ENCODE measurements around the gene XKR3. TPM values are rescaled to one million over a fixed set of nuclear protein-coding genes. Genes with fewer than 3 reads are reported as not detected.

The XKR3 gene
- total RNA-seq, 1 donor from 2014 or later = not detected

GRCh38 chr22:16810188-16810802, 14.9 kb downstream of the XKR3 start:
- no peaks in the 10 kb centered on the region for H3K4me1 ChIP-seq (ENCODE audit: insufficient read depth, low read length)
- H3K9me3 ChIP-seq (ENCODE audit: insufficient read depth, low read depth, low read length) = no peaks in the 10 kb centered on the region
- H3K27ac ChIP-seq (ENCODE audit: low read depth, low read length) = no peak overlapping the region
- H3K4me3 ChIP-seq (ENCODE audit: insufficient read depth, low read depth, low read length) = no peak overlapping the region
- Mint-ChIP-seq H3K36me3 (ENCODE audit: low read depth, unreplicated experiment) (no peaks in the 10 kb centered on the region), H3K4me1 (ENCODE audit: low read depth, unreplicated experiment) (no peaks in the 10 kb centered on the region), H3K27ac (ENCODE audit: unreplicated experiment) (no peak overlapping the region), H3K4me3 (ENCODE audit: unreplicated experiment) (no peak overlapping the region), H3K27me3 (ENCODE audit: low read depth, unreplicated experiment) (no peaks in the 10 kb centered on the region), H3K9me3 (ENCODE audit: unreplicated experiment) (no peaks in the 10 kb centered on the region)
- no peak overlapping the region for H3K9ac ChIP-seq (ENCODE audit: low read length)
- H3K79me2 ChIP-seq (ENCODE audit: insufficient read depth, low read length) = no peaks in the 10 kb centered on the region
- TF ChIP-seq EZH2 (IDR thresholded peaks at IDR 0.05; ENCODE audit: insufficient read depth, low read length) (no peak), CTCF (IDR thresholded peaks at IDR 0.05; ENCODE audit: insufficient read depth, low read depth, low read length) (no peak)
- no peak overlapping the region for H3K4me2 ChIP-seq (ENCODE audit: low read length)
- H3K36me3 ChIP-seq (ENCODE audit: insufficient read depth, low read length) = no peaks in the 10 kb centered on the region
- no peaks in the 10 kb centered on the region for H4K20me1 ChIP-seq (ENCODE audit: insufficient read depth, low read length)
- DNase-seq (ENCODE audit: low read depth) (no peak), FAIRE-seq (no peak)
- H2AFZ ChIP-seq (ENCODE audit: low read depth, low read length) = no peak overlapping the region
- H3K27me3 ChIP-seq (ENCODE audit: insufficient read depth, low read length) = no peaks in the 10 kb centered on the region

- Mint-ChIP-seq H3K36me3 (ENCODE audit: low read depth, unreplicated experiment) (no peaks in the 10 kb centered on the region), H3K27ac (ENCODE audit: unreplicated experiment) (no peak overlapping the region), H3K9me3 (ENCODE audit: unreplicated experiment) (no peaks in the 10 kb centered on the region), H3K27me3 (ENCODE audit: low read depth, unreplicated experiment) (no peaks in the 10 kb centered on the region), H3K4me3 (ENCODE audit: unreplicated experiment) (no peak overlapping the region), H3K4me1 (ENCODE audit: low read depth, unreplicated experiment) (no peaks in the 10 kb centered on the region)
- Histone ChIP-seq H3K36me3 (ENCODE audit: insufficient read depth, low read length) (no peaks in the 10 kb centered on the region), H2AFZ (ENCODE audit: low read depth, low read length) (no peak overlapping the region), H3K9ac (ENCODE audit: low read length) (no peak overlapping the region), H3K4me1 (ENCODE audit: insufficient read depth, low read length) (no peaks in the 10 kb centered on the region), H3K4me2 (ENCODE audit: low read length) (no peak overlapping the region), H3K79me2 (ENCODE audit: insufficient read depth, low read length) (no peaks in the 10 kb centered on the region), H3K4me3 (ENCODE audit: insufficient read depth, low read depth, low read length) (no peak overlapping the region), H4K20me1 (ENCODE audit: insufficient read depth, low read length) (no peaks in the 10 kb centered on the region), H3K27ac (ENCODE audit: low read depth, low read length) (no peak overlapping the region), H3K27me3 (ENCODE audit: insufficient read depth, low read length) (no peaks in the 10 kb centered on the region), H3K9me3 (ENCODE audit: insufficient read depth, low read depth, low read length) (no peaks in the 10 kb centered on the region)
- FAIRE-seq (no peak), DNase-seq (ENCODE audit: low read depth) (no peak)
- TF ChIP-seq EZH2 (IDR thresholded peaks at IDR 0.05; ENCODE audit: insufficient read depth, low read length) (no peak), CTCF (IDR thresholded peaks at IDR 0.05; ENCODE audit: insufficient read depth, low read depth, low read length) (no peak)
These were observed 16.5 kb downstream of the XKR3 start for GRCh38 chr22:16808744-16809143.

- H3K9me3 Mint-ChIP-seq (ENCODE audit: unreplicated experiment) = no peaks in the 10 kb centered on the region
These were observed 18.1 kb downstream of the XKR3 start for GRCh38 chr22:16807109-16807508.

More at GRCh38 chr22:16807109-16807508, 18.1 kb downstream of the XKR3 start:
- no peaks in the 10 kb centered on the region for H4K20me1 ChIP-seq (ENCODE audit: insufficient read depth, low read length)
- no peak overlapping the region for H3K4me3 ChIP-seq (ENCODE audit: insufficient read depth, low read depth, low read length)
- H3K4me3 Mint-ChIP-seq (ENCODE audit: unreplicated experiment) = no peak overlapping the region
- H3K79me2 ChIP-seq (ENCODE audit: insufficient read depth, low read length) = no peaks in the 10 kb centered on the region
- H2AFZ ChIP-seq (ENCODE audit: low read depth, low read length) = no peak overlapping the region
- no peak overlapping the region for H3K27ac ChIP-seq (ENCODE audit: low read depth, low read length)
- H3K4me1 ChIP-seq (ENCODE audit: insufficient read depth, low read length) = no peaks in the 10 kb centered on the region
- H3K4me1 Mint-ChIP-seq (ENCODE audit: low read depth, unreplicated experiment) = no peaks in the 10 kb centered on the region
- H3K36me3 Mint-ChIP-seq (ENCODE audit: low read depth, unreplicated experiment) = no peaks in the 10 kb centered on the region
- TF ChIP-seq EZH2 (IDR thresholded peaks at IDR 0.05; ENCODE audit: insufficient read depth, low read length) (no peak), CTCF (IDR thresholded peaks at IDR 0.05; ENCODE audit: insufficient read depth, low read depth, low read length) (no peak)
- FAIRE-seq (no peak), DNase-seq (ENCODE audit: low read depth) (no peak)
- H3K36me3 ChIP-seq (ENCODE audit: insufficient read depth, low read length) = no peaks in the 10 kb centered on the region
- no peaks in the 10 kb centered on the region for H3K27me3 Mint-ChIP-seq (ENCODE audit: low read depth, unreplicated experiment)
- H3K9me3 ChIP-seq (ENCODE audit: insufficient read depth, low read depth, low read length) = no peaks in the 10 kb centered on the region
- no peaks in the 10 kb centered on the region for H3K27me3 ChIP-seq (ENCODE audit: insufficient read depth, low read length)
- H3K9ac ChIP-seq (ENCODE audit: low read length) = no peak overlapping the region
- H3K27ac Mint-ChIP-seq (ENCODE audit: unreplicated experiment) = no peak overlapping the region
- no peak overlapping the region for H3K4me2 ChIP-seq (ENCODE audit: low read length)
